ENCODE measurements around the gene GALNT2.

- TF ChIP-seq PATZ1 (CRISPR knock-in tag; IDR thresholded peaks at IDR 0.05; ENCODE audit: borderline replicate concordance) = no peak
- no peak for TF ChIP-seq ZFP3 (CRISPR knock-in tag; IDR thresholded peaks at IDR 0.05)
- no peak for TF ChIP-seq ZNF8 (CRISPR knock-in tag; IDR thresholded peaks at IDR 0.05)
- no peak for TF ChIP-seq ZC3H10 (CRISPR knock-in tag; IDR thresholded peaks at IDR 0.05)
- no peak for TF ChIP-seq POU6F1 (CRISPR knock-in tag; IDR thresholded peaks at IDR 0.05; ENCODE audit: borderline replicate concordance, low read depth)
- no peak for TF ChIP-seq ARNTL (CRISPR knock-in tag; IDR thresholded peaks at IDR 0.05; ENCODE audit: borderline replicate concordance, low read depth)
- no peak for TF ChIP-seq ZNF70 (CRISPR knock-in tag; IDR thresholded peaks at IDR 0.05)
- TF ChIP-seq TSHZ2 (CRISPR knock-in tag; IDR thresholded peaks at IDR 0.05) = no peak
- TF ChIP-seq TOX (CRISPR knock-in tag; IDR thresholded peaks at IDR 0.05; ENCODE audit: borderline replicate concordance) = no peak
- TF ChIP-seq CREB5 (CRISPR knock-in tag; IDR thresholded peaks at IDR 0.05; ENCODE audit: low read depth) = no peak
These were observed 212.0 kb downstream of the GALNT2 start for GRCh38 chr1:230278871-230279582.
